IPS-NIHi7 (cell line): ENCODE measurements around the gene GZF1.
"Not testable (repeated sequence)": the region's sequence is repeated elsewhere in the genome, so short reads cannot be mapped to it uniquely, and the experiment has no call there.

ENCODE experiments used
- DNase-seq: peaks from one replicate; pipeline ENCODE4 v3.0.0; 2012; ENCODE audit warnings: mixed read lengths; ENCODE audit errors: extremely low spot score

GZF1 gene

GRCh38 chr20:23346002-23346401 is 16.0 kb upstream of the GZF1 start:
- no peak for DNase-seq

GRCh38 chr20:23347791-23348190 is 14.2 kb upstream of the GZF1 start:
- DNase-seq, result no peak

- DNase-seq, result not testable (repeated sequence)
Measured at GRCh38 chr20:23348510-23348909, 13.5 kb upstream of the GZF1 start.

GRCh38 chr20:23349338-23350195 is 12.4 kb upstream of the GZF1 start:
- peak; percentile 73 for DNase-seq

GRCh38 chr20:23350196-23350903 is 11.6 kb upstream of the GZF1 start, which contains the start of gene NXT1:
TSS of gene NXT1 (plus strand) at chr20:23350791. CDS start at chr20:23354042, 3,251 bp downstream.
- DNase-seq, result peak; percentile 90

- DNase-seq, result peak; percentile 31
Measured at GRCh38 chr20:23350904-23351838, 10.8 kb upstream of the GZF1 start.

- peak; percentile 27 for DNase-seq
Measured at GRCh38 chr20:23356203-23356602, 5.8 kb upstream of the GZF1 start.

- DNase-seq, result peak; percentile 90
Measured at GRCh38 chr20:23357767-23358562, 4.0 kb upstream of the GZF1 start.

GRCh38 chr20:23358563-23358906 is 3.4 kb upstream of the GZF1 start:
- DNase-seq, result no peak

GRCh38 chr20:23358923-23359593 is 2.9 kb upstream of the GZF1 start:
- DNase-seq, result no peak

- DNase-seq, result no peak
Measured at GRCh38 chr20:23360531-23360930, 1.5 kb upstream of the GZF1 start.

GRCh38 chr20:23361119-23361475 is 885 bp upstream of the GZF1 start:
- no peak for DNase-seq

GRCh38 chr20:23362392-23363256 is 642 bp downstream of the GZF1 start:
- peak; percentile 32 for DNase-seq

- no peak for DNase-seq
Measured at GRCh38 chr20:23363257-23363649, 1.3 kb downstream of the GZF1 start.

GRCh38 chr20:23365390-23366165 is 3.6 kb downstream of the GZF1 start:
- DNase-seq, result no peak

GRCh38 chr20:23366384-23366783 is 4.4 kb downstream of the GZF1 start:
- DNase-seq, result no peak

- no peak for DNase-seq
Measured at GRCh38 chr20:23367770-23368169, 5.8 kb downstream of the GZF1 start.

- no peak for DNase-seq
Measured at GRCh38 chr20:23368316-23369071, 6.5 kb downstream of the GZF1 start.
